RCC 7860 (cell line): ENCODE data around the gene MRPS18A.
"Not testable (repeated sequence)": the region's sequence is repeated elsewhere in the genome, so short reads cannot be mapped to it uniquely, and the experiment has no call there.

Source experiments
- DNase-seq: peaks from one replicate; pipeline ENCODE4 v3.0.0-alpha.2; 2015; ENCODE audit warnings: low spot score
- FAIRE-seq: peaks from 2 replicates; lab custom pipeline; 2012; peaks lifted over from hg19 to GRCh38; lab: Jason Lieb, UNC

Gene MRPS18A

DNA sequence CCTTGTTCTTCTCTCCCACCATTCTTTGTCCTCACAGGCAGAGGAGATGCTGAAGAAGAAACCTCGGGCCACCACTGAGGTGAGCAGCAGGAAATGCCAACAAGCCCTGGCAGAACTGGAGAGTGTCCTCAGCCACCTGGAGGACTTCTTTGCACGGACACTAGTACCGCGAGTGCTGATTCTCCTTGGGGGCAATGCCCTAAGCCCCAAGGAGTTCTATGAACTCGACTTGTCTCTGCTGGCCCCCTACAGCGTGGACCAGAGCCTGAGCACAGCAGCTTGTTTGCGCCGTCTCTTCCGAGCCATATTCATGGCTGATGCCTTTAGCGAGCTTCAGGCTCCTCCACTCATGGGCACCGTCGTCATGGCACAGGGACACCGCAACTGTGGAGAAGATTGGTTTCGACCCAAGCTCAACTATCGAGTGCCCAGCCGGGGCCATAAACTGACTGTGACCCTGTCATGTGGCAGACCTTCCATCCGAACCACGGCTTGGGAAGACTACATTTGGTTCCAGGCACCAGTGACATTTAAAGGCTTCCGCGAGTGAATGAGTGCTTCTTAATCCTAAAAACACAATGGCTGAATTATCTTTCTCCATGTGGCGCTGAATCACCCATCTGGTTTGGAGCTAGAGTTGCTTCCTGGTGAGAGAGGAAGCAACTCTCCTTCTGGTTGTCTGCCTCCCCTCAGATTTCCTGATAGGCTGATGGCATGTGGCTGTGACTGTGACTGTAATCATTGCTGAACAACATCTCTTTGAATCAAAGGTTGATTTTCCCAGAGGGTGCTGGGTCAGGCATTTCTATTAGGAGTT is 47.4 kb downstream of the MRPS18A start:
- DNase-seq (no peak), FAIRE-seq (no peak)

DNA sequence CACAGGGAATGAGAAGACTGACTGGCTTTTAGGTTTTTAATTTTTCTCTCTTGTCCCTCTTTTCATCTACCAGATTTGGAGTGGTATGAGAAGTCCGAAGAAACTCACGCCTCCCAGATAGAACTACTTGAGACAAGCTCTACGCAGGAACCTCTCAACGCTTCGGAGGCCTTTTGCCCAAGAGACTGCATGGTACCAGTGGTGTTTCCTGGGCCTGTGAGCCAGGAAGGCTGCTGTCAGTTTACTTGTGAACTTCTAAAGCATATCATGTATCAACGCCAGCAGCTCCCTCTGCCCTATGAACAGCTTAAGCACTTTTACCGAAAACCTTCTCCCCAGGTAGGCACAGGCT is 51.3 kb downstream of the MRPS18A start:
- DNase-seq, result no peak
- no peak for FAIRE-seq

DNA sequence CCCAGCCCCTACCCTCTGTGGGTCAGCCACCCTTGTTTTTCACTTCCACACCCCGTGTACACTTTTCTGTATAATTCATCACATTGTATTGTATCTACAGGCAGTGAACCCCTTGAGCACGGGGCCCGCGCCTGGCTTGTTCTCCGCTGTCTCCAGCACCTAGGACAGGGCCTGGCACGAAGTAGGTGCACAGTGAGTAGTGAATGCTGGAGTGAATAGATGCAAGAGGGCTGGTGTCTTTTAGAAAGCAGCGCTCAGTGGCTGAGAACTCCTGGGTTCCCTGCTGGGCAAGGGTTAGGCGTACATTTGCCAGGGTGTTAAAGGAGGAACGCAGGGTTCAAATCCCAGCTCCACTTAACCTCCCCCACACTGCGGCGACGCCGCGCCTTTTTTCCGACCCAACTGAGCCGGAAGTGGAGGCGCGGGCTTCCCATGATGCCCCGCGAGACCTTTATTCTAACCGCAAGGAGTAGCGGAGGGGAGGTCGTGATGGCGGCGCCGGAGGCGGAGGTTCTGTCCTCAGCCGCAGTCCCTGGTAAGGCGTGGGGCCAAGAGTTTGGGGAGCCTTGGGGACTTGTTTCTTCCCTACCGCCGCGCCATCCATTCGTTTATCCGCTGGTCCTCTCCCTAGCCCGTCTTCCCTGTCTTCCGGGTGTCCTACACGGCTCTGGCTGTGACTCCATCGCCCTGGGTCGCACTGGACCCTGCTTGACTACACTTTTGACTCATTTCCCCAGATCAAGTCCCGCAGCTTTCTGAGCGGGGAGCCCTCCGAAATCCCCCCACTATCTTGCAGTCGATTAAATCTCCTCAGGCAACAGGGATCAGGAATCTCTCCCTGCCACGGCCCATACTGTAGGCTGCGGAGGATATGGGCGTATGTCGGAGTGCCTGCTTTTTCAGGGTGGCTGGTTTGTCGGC is 51.9 kb downstream of the MRPS18A start, which contains the start of gene MAD2L1BP:
MAD2L1BP (plus strand) TSS at position 454 of the 921 bp plus-strand sequence; CDS start at position 490, 36 bp downstream.
- no peak for FAIRE-seq

DNA sequence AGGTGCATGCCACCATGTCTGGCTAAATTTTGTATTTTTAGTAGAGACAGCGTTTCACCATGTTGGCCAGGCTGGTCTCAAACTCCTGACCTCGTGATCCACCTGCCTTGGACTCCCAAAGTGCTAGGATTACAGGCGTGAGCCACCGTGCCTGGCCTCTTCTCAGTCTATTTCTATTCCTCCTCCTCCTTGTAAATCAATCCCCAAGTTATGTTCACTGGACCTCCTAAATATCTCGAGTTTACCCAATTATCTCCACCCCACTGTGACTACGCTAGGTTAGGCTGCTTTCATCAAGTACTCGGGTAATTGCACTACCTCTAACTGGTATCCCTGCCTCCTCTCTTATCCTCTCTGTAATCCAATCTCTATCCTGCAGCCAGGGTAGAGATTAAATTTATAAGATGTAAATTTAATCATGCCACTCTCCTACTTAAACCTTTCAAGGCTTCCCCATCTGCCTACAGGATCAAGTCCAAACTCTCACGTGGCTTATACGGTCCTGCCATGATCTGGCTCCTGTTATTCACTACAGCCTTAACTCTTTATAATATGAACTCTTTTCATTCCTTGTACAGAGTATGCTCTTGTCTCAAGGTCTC is 52.8 kb downstream of the MRPS18A start:
- DNase-seq, result no peak
- no peak for FAIRE-seq

More for the DNA sequence above, 51.9 kb downstream of the MRPS18A start, which contains the start of gene MAD2L1BP:
- peak; percentile 42 for DNase-seq

DNA sequence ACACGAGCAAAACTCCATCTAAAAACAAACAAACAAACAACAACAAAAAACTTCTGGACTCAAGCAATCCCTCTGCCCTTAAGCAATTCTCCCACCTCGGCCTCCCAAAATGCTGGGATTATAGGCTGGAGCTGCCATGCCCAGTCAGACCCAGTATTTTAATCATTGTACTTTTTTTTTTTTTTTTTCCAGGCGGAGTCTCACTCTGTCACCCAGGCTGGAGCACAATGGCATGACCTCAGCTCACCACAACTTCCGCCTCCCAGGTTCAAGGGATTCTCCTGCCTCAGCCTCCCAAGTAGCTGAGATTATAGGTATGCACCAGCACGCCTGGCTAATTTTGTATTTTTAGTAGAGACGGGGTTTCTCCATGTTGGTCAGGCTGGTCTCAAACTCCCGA is 54.6 kb downstream of the MRPS18A start:
- FAIRE-seq, result not testable (repeated sequence)
- peak; percentile 14 for DNase-seq

DNA sequence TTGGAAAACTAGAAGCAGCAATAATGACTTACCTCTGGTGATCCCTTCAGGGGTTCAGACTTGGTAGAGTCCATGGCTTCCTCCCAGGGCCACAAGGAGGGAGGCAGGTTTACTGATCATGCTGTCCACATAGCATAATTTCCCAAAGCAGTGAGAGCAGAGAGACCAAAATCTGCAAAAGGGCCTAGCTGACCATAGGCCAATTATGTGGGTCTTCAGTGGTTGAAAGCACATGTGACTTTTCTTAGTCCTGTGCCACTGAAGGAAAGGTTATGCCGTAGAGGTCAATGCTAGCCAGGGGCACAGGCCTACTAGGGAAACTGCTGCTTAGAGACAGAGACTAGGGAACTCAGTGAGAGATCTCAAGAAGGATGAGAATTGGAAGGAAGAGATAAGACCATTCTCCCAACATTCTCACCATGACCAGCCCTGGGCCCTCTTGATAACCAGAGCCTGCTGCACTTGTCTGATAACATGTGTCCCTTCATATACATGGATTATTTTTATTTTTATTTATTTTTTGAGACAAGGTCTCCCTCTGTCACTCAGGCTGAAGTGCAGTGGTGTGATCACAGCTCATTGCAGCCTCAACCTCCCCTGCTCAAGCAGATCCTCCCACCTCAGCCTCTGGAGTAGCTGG is 56.5 kb downstream of the MRPS18A start:
- FAIRE-seq (no peak), DNase-seq (no peak)

DNA sequence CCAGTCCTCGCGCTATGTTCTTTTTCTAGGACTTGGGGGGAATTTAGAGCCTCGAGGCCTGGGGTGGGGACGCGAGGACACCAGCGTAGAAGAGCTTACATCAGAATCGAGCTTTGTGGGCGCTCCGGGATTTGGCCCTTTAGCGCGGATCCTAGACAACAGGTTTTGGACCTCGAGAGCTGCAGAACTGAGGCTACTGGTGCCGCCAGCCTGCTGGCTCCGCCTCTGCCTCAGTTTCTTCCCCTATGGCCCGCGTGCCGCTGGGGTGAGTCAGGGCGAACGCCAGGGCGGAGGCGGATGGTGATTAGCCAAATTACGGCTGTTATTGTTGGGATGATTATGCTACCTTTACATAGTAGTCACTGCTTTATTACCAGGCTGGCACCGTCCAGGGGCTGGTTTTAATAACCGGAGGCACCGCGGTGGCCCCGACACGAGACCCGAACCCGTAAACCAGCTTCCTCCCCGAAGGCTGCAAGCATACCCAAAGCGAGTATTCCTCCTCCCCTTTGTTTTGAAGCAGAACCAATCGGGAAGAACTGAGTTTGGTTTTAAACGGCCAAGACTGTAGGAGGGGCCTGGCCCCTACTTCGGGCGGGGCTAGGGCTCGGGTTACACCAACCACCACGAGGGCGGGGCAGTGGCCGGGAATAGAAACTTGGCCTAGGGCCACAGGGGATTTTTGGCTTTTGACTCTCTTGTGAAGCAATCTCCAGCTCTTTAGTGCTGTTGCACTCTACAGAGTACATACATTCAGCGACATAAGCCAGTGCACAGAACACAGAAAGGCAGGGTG is 57.9 kb downstream of the MRPS18A start:
- DNase-seq, result peak; percentile 93

DNA sequence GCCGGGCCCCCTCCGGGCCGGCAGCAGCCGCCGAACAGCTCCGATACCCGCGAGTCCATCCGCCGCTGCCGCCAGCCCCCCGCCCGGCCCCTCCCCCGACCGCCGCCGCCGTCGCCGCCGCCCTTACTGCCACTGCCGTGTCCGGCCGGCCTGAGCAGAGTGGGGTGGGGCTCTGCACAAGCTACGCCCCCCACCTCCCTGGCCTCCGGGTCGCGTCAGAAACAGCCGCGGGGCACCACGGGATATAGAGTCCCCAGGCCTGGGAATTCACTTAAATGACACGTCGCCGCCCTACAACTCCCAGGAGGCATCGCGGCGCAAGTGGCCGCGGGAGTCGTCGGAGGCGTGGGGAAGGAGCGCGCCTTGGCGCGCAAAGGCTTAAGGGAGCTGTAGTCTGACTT is 58.5 kb downstream of the MRPS18A start, which contains the start of gene GTPBP2:
GTPBP2 (minus strand) TSS at position 161 of the 401 bp plus-strand sequence; CDS start at position 59, 102 bp downstream.
- peak; percentile 72 for FAIRE-seq

More for the DNA sequence above, 57.9 kb downstream of the MRPS18A start:
- peak; percentile 85 for FAIRE-seq

DNA sequence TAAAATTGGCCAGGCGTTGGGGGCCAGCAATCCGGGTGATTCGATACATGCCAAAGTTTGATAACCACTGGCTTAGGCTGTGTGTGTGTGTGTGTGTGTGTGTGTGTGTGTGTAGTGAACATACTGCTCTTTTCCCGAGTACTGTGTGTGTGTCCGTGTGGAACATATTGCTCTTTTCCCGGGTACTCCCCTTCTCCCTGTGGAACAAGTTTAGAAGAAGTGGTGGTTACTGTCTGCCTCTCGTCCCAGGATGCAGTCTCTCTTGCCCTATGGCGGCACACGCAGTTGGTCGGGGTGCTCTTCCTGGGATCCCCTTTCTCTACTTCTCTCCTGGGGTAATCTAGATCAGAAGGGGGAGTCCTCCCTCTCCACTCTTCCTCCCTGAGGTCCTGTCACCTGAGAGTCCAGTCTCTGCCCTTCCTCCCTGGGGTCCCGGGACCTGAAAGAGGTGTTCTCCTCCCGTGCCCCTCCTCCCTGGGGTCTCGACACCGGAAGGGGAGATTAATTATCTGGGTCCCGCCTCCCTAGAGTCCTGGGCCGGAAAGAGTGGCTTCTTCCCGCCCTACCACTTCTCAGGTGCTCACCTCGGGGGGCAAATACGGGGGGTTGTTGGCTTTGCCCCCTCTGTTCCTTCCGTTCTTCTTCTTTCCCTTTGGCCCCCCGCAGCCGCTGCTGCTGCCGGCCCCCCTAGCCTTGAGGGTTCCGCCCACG is 59.0 kb downstream of the MRPS18A start:
- no peak for DNase-seq
- FAIRE-seq, result no peak

More for the DNA sequence above, 58.5 kb downstream of the MRPS18A start, which contains the start of gene GTPBP2:
- DNase-seq, result peak; percentile 95

DNA sequence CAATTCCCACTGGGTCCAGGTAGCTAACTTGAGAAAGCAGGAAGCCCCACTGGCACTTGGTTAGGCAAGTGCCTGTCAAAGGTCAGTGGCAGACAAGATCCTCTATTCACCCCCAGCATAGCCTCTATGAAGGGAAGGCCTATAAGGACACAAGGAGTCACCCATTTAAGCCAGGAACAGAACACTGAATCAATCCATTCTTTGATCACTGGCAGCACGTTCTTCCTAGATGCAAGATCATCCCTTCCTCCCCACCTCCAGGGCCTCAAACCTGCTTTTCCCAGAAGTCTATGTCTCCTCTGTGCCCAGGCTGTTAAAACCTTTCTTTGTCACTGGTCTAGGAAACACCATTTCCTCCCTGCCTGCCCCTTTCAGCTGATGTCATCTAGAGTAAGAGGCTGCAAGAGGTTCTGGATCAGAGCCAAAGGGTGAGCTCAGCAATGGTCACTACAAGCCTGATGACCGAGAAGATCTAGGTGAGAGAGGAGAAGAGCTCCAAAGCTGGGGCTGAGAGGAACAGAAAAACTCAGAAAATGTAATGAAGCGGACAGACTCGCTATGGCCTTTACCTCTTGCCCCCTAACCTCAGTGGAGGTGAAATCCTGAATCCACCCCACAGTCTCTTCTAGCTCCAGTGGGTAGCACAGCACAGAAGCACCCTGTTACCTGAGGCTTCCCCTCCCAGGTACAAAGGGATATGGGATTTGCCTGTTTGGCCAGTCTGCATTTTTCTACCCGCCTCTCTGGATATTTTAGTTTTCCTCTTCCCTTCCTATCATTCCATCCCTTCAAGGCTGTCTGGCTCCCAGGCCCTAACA is 60.4 kb downstream of the MRPS18A start:
- DNase-seq (peak; percentile 95), FAIRE-seq (peak; percentile 66)

DNA sequence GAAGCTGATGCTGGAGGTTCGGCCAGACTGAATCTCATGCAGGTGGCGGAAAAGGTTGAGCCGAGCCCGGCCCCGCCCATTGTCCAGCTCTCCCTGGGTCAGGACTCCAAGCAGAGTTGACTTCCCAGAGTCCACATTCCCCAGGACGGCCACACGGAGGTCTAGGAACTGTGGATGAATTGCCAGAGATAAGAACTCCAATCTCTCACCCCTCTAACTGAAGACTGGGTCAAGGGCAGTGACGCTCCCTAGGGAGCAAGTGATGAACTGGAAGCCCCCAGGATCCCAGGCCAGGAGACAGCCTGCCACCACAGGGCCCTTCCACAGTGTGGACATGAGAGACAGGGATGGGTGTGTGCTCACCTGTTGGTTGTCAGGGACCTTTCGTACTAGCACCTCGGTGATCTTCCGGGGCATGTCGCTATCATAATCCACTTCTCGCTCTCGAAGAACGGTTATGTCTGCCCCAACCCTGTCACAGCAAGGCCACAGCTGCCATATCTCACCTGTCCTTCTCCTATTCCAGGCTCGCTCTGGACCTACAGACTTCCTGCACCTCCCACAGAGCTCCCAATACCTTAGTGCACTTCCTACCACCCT is 62.1 kb downstream of the MRPS18A start:
- FAIRE-seq, result no peak
- DNase-seq, result no peak

DNA sequence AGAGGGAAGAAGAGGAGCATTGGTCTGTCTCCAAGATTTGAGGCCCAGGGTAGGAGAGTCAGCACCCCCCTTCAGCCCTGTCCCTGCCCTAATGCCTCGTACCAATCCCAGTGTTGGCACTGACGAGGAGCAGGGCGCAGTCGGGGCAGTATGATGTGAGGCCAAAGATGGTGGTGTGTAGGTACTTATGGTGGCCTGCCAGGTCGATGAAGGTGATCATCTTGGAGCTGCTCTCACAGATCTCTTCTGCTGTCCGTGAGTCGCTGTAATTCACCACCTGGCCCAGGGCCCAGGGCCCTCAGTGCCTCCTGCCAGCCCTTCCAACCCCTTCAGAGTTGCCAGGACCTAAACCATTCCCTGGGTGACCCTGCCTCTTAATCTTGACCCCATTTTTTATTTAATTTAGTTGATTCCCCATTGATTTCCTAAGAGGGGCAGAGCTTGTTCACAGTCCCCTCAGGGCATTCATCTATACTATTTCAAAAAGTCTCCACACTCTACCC is 62.8 kb downstream of the MRPS18A start:
- FAIRE-seq, result no peak
- no peak for DNase-seq

DNA sequence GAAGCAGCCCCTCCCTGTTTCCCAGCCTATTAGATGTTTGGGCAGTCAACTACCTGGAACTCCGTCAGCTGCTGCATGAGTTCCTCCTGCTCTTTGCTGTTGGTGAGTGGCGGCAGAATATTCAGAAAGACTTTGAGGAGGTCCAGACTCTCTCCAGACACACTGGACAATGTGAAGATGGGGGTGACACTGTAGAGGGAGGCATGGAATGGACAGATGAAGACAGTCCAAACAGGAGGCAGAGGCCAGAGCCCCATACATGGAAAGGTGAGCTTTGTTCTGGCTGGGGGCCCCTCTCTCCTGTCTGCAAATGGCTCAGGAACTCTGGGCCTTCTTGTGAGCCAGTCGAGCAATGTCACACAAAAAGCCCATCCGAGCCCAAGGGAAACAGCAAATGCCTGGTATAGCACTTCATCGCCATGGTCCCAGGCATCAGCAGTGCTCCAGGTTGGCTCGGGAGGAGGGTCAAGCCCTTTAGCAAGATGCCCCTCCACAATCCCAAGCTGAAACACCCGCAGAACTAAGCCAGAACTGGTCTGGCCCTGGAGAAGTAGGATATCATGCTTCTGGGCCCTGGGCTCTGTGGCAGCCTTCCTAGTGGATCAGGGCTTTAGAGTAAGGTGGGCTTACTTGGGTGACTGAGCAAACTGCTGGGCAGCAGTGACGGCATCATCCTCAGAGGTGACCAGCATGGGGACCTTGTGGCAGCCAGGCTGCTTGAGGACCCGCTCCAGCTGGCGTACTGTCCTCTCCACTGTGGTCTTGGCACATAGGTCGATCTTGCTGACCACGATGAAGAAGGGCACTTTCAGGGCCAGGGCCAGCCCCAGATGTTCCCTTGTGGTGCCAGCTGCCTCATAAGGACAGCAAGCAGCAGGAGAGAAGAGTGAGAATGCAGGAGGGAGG is 63.5 kb downstream of the MRPS18A start:
- FAIRE-seq, result no peak
- DNase-seq, result no peak

DNA sequence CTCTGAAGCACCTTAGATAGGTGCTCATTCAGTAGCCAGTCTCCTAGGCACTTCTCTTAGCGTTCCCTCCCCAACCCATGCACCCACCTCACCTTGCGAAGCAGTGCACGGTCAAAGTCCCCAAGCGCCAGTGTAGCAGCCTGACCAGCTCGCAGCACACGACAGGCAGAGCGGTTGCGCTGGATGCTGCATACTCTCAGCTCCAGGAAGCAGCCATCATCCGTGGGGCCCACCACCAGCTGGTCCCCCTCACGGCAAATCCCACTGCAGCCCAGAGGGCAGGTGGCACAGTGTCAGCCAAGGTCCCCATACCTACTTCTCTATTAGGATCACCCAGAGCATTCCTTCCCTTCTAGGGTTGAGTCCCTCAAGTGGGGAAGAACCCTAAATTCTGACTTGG is 65.0 kb downstream of the MRPS18A start:
- DNase-seq (no peak), FAIRE-seq (no peak)

DNA sequence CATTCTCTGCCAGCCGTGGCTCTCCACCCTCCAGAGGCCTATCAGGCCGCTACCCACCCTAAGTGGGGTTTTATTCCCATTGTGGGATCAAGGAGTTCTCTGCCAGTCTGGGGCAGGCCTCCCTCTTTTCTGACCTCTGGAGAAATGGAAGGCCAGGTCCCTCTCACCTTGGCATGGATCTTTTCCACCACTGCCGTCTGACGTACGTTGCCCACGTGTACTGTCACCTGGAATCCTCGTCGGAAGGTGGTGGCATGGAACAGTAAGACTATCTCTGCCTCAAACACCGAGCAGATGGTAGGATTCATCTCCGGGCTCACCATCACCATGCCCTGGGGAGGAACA is 65.8 kb downstream of the MRPS18A start:
- FAIRE-seq (no peak), DNase-seq (no peak)
